Measurements from ENCODE around the gene SLC47A2.

GRCh38 chr17:19763416-19763815 is 47.0 kb upstream of the SLC47A2 start:
- no peak for TF ChIP-seq CTCF (IDR thresholded peaks at IDR 0.05)
- no peak for TF ChIP-seq POLR2A (IDR thresholded peaks at IDR 0.05; ENCODE audit: low read depth)
- no peak for TF ChIP-seq EP300 (IDR thresholded peaks at IDR 0.05)

Measured in esophagus muscularis mucosa (tissue), 4 donors.